OCI-LY1 (cell line): ENCODE data around the gene POLDIP2.

Source experiments
- CTCF ChIP-seq: fragments of 200-600 bp; sonication (generic), shearing (Covaris generic); IDR thresholded peaks from 2 replicates; pipeline ENCODE4 v1.5.1; 2017; ENCODE audit warnings: mild to moderate bottlenecking, antibody characterized with exemption, low read length, moderate library complexity, mixed read lengths
- EZH2 ChIP-seq: fragments of 200-600 bp; sonication (generic), shearing (Covaris generic); IDR thresholded peaks from 2 replicates; pipeline ENCODE4 v1.8.0; 2017; ENCODE audit warnings: borderline replicate concordance, mixed run types, mild to moderate bottlenecking, antibody characterized with exemption, low read length, moderate library complexity, mixed read lengths

- TF ChIP-seq CTCF (no peak), EZH2 (no peak)
These were observed 39.2 kb downstream of the POLDIP2 start for GRCh38 chr17:28317966-28318758.
